GM21360 (cell line): ENCODE data around the gene ATP1A4.

Source experiments
- ATAC-seq: cut with Tn5 transposase; IDR thresholded peaks from one replicate; pipeline ENCODE4 v1.9.1; 2021; ENCODE audit warnings: mild to moderate bottlenecking, moderate library complexity; ENCODE audit not compliant: unreplicated experiment

Gene ATP1A4

DNA sequence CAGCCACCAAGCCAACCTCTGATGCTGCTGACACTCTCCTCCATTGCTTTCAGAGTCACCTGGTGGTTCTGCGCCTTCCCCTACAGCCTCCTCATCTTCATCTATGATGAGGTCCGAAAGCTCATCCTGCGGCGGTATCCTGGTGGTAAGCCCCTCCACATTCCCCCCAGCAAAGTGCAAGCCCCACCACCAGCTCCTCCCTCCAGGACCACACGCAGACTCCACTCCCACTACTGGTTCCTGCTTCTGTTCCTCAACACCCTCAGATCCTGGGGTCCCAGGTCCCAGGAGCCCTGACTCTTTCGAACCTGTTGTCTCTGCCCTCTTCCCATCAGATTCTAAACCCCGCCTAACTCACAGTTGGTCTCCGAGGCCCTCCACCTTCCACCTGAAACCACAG, 11.6 kb upstream of the ATP1A4 start:
- ATAC-seq: no peak

DNA sequence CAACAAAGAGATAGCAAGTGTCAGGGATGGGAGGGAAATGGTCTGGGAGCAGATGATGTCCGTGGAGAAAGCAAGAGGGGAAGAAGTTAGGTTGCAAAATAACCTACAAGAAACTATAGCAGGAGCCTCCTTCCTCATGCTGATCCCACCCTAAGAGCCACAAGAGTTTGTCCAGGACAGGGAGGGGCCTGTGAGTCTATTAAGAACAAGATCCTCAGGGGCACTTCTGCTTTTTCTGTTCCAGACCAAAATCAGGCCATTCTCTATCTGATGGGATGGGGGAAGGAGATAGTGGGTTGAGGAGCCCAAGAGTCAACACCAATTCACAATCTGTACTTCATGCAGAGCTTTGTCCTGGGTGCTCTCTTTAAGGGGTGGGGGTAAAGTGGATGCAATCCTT, 7.7 kb upstream of the ATP1A4 start:
- no peak for ATAC-seq

DNA sequence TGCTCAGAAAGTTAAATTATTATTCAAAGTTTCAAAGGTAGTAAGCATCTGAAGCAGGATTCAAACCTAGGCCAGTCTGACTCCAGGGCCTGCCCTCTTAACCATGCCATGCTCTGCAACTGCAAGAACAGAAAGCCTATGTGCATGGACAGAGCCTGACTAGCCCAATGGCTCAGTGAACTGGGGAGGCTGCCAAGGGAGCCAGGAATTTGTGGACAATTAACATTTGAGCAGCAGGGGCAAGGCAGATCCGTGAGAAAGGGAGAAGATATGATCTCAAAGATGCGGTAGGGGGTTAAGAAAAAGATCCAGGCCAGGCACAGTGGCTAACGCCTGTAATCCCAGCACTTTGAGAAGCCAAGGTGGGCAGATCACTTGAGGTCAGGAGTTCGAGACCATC, 6.5 kb upstream of the ATP1A4 start:
- no peak for ATAC-seq

DNA sequence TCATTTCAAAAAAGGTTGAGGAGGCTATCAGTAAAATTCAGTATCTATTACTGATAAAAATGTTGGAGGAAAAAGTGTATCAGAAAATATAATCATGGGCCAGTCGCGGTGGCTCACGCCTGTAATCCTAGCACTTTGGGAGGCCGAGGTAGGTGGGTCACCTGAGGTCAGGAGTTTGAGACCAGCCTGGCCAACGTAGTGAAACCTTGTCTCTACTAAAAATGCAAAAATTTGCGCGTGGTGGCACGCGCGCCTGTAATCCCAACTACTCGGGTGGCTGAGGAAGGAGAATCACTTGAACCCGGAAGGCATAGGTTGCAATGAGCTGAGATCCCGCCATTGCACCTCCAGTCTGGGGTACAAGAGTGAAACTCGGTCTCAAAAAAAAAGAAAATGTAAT, 5.3 kb upstream of the ATP1A4 start:
- ATAC-seq: no peak

DNA sequence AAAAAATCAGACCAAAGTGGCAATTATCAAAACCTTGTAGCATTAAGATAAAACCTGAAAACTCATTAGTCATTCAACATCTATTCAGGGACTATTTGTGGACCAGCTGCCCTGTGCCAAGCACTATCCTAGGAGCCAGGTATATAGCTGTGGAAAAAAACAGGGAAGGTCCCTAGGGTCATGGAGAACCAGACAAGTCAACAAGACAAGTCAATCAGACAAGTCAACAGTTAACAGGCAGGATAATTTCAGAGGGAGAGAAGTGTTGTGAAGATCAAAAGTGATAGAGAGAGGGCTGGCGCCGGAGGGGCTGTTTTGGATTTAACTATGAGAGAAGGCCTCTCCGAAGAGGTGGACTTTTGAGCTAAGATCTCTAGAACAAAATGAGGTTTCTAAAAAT, 3.3 kb upstream of the ATP1A4 start:
- no peak for ATAC-seq

DNA sequence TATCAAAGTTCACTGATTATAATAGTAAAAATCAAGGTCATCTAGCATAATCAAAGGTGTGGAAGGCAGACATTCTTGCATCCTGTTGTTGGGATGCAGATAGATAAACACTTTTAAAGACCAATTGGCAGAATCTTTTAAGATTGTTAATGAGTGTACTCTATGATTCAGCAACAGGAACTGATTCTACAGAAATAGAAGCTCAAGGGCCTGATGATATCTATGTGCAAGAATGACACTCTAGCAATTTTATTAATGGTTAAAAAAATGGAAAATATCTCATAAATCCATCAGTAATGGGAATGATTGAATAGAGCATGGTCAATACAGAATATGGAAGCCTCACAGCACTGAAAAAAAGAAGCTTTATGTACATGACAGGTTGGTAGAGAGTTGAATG, 2.2 kb upstream of the ATP1A4 start:
- no peak for ATAC-seq

DNA sequence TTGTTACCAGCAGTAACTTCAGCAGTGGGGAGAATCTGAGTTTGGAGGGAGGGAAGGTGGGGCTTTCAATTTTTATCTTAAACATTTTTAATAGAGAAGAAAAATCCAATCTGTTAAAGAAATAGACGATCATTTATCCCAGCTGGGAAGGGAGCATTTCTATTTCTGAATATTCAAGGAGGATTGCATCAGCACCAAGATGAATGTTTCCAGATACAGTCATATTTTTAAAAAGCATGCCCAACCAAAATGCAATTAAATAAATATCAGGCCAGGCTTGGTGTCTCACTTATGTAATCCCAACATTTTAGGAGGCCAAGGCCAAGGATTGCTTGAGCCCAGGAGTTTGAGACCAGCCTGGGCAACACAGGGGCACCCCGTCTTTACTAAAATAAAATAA, 1.7 kb upstream of the ATP1A4 start:
- ATAC-seq: no peak

DNA sequence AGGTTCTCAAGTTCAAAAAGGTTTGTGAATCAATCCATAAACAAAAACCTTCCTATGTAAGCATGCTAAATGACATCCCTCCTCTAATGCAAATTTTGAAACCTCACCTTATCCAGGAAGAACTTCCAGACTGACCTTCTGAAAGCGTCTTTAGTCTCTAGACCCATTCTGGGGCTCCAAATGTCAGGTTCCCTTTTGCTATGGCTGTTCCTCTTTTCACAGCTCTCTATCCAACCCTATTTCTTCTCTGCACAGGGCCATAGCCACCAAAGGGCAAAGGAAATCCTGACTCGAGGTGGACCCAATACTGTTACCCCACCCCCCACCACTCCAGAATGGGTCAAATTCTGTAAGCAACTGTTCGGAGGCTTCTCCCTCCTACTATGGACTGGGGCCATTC, 3.4 kb downstream of the ATP1A4 start:
- no peak for ATAC-seq

DNA sequence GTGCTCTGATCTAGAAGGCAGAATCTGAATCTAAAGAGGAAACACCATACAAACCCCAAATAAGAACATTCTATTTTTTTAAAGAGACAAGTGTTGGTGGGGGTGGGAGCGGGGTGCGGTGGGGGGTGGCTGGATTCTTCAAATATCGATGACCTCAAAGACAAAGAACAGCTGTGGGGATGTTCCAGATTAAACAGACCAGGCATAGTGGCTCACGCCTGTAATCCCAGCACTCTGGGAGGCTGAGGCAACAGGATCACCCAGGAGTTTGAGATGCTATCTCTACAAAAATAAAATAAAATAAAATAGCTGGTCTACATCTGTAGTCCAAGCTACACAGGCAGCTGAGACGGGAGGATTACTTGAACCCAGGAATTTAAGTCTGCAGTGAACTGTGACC, 5.0 kb downstream of the ATP1A4 start:
- no peak for ATAC-seq

DNA sequence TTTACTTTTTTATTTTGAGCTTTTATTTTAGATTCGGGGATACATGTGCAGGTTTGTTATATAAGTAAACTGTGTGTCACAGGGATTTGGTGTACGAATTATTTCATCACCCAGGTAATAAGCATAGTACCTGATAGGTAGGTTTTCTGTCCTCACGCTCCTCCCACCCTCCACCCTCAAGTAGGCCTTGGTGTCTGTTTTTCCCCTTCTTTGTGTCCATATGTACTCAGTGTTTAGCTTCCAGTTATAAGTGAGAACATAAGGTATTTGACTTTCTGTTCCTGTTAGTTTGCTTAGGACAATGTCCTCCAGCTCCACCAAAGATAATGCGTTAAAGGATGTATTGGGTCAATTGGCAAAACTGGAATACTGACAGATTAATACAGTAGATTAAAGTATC, 5.8 kb downstream of the ATP1A4 start:
- no peak for ATAC-seq

DNA sequence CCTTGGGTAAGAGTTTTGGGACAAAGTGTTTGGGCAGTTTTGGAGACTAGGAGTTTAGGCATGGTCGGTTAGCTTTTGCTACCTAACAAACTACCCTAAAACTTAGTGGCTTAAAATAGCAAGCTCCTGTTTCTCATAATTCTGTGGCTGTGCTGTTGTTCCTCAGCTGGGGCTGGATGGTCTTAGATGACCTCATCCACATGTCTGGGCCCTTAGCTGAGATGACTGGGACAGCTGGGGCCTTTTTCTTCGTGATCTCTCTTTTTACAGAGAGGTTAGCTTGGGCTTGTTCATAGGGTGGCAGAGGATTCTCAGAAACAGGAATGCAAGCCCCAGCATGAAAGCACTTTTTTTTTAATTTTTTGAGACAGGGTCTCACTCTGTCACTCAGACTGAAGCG, 6.6 kb downstream of the ATP1A4 start:
- ATAC-seq: no peak

DNA sequence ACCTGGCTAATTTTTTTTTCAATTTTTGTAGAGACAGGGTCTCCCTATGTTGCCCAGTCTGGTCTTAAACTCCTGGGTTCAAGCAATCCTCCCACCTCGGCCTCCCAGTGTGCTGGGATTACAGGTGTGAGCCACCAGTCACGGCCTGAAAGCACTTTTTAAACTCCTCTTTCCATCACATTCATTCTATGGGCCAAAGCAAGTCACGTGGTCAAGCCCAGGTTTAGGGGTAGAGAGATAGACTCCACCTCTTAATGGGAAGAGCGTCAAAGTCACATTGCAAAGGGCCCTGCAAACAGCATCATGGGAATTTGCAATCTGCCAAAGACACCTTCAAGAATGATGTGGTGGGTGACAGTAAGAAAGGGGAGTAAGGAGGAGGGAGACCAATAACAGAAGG, 7.1 kb downstream of the ATP1A4 start:
- no peak for ATAC-seq

DNA sequence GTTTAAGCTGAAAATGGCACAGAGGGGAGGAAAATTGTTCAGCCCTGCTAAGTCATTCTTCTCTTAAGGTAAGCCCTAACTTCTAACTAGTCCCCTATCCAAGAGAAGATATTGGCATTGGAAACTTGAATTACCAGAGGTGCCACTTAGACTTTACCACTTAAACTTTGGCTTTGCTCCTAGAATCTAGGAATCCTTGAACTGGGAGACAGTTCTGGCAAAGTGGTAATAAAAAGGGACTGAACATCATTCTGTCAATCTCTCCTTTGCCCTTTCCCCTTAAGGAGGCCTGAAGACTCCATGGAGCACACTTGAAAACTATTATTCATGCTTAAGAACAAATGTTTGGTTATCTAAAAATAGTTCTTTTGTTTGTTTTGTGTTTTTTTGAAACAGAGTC, 8.4 kb downstream of the ATP1A4 start:
- ATAC-seq: no peak

DNA sequence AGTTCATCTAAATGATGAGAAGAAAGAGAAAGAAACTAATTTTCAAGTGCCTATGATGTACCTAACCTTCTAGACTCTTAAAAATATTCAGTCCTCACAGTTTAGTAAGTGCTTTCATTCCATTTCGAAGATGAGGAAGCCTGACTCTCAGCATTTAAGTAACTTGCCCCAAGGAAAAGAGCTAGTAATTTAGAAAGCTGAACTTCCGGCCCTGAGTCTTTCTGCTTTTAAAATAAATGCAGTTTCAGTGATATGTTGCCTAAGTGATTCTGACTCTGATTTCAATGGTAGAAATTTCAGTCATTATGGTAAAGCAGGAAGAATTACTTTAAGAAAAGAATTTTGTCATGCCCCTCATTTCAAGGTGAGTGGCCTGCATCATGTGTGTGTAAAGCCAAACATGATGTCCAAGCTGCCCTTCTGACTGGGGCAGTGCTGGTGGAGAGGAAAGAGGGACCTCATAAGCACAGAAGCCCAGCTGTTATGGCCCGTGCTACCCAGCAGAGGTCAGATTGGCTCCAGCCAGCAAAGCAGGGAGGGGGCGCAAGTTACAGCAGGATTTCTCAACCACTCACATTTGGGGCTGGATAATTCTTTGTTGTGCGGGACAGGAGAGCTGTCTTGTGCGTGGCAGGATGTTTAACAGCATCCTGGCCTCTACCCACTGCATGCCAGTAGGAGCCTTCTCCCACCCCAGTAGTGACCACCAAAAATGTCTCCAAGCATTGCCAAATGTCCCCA, 10.7 kb downstream of the ATP1A4 start:
- ATAC-seq: no peak

DNA sequence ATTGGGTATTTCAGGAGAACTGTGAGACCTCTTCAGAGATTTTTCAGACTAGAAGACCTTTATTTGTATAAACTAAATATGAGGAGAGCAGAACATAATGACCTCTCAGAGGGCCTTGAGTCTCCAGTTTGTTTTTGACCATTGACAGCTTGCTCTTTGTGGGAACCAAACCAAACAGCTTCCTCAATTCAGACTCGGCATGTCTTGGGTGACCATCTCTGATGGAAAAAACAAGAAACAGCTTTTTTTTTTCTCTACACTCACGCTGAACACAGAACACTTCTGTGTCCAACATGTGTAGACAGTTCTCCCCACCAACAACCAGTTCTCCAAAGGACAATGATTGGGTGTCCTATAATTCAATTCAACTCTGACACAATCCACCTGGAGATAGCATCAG, 11.5 kb downstream of the ATP1A4 start:
- ATAC-seq: no peak

DNA sequence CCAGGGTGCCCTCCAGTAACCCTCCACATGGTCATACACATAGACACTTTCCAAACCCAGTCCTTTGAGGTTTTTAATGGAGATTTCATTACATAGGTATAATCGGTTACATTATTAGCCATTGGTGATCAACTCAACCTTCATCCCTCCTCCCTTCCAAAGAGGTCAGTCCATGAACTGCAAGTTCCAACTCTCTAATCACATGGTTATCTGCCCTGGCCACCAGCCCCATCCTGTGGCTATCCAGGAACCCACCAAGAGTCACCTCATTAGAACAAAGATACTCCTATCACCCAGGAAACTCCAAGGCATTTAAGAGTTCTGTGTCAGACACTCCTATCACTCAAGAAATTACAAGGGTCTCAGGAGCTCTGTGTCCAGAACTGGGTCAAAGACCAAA, 12.2 kb downstream of the ATP1A4 start:
- no peak for ATAC-seq

DNA sequence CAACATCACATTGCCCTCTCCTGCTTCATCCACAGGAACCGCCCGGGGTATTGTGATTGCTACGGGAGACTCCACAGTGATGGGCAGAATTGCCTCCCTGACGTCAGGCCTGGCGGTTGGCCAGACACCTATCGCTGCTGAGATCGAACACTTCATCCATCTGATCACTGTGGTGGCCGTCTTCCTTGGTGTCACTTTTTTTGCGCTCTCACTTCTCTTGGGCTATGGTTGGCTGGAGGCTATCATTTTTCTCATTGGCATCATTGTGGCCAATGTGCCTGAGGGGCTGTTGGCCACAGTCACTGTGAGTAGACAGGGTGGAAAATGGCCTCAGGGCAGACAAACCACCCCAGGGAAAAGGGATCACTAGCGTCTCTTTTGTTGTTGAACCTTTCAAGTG, 12.7 kb downstream of the ATP1A4 start:
- no peak for ATAC-seq

DNA sequence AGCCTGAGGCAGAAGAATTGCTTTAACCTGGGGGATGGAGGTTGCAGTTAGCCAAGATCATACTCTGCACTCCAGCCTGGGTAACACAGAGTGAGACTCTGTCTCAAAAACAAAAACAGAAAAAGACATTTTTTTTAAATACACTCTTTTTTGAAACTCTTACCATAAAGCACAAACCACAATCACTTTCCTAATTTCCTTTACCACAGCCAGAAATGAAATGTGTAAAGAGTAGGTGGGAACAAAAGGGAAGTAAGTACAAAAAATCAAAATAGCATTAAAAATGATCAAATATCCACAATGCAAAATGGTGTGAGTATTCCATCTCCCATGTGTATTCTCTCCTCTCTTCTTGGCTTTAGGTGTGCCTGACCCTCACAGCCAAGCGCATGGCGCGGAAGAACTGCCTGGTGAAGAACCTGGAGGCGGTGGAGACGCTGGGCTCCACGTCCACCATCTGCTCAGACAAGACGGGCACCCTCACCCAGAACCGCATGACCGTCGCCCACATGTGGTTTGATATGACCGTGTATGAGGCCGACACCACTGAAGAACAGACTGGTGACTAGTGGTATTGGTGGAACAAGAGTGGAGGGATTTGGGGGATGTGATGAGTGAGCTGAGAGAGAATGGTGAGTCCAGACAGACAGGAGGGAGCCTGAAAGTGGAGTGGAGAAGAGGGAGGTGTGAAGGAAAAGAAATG, 14.9 kb downstream of the ATP1A4 start:
- no peak for ATAC-seq

DNA sequence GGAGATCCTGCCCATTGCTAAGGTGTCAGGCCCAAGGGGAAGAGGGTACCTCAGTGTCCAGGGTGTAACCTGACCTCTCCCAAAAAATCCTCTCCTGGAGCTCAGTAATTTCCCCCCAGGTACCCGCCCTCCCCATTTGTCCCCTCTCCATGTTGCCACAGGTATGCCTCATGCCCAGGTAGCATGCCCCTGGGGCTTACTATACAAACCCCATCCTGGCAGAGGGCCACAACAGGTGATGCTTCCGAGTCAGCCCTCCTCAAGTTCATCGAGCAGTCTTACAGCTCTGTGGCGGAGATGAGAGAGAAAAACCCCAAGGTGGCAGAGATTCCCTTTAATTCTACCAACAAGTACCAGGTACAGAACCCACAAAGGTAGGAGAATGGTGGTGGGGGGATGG, 15.7 kb downstream of the ATP1A4 start:
- no peak for ATAC-seq

DNA sequence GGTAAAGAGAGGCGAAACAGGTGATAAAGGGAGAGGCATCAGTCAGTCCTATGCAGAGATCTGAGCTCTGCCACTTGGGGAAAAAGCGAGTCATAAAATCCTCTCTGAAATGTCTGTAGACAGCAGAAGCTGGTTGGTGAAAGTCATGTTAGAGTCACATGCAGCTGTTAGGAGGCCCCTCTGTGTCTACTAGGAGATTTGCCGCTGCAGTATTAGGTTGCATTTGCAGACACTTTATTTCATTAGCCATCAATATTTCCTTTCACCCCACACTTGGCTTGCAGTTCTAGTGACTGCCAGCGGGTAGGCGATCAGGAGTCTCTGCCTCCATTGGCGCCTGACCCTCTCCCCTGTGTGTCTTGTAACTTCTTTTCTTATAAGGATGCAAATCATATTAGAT, 16.2 kb downstream of the ATP1A4 start:
- ATAC-seq: no peak

DNA sequence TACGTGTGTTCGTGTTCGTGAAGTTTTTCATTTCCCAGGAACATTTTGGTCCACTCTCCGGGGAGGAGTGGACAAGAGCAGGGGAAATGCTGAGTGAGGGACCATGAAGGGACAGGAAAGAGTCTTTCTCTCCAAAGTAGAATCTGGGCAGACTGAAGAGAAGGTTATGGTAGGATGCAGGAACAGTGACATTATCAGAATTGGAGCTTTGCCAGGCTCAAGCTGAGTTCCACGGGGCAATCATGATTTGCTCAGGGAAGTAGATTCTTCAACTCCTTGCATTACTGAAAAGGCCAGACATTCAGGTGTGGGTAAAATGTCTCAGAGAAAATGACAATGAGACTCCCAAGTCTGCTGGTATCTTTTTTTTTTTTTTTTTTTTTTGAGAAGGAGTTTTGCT, 16.6 kb downstream of the ATP1A4 start:
- ATAC-seq: no peak

DNA sequence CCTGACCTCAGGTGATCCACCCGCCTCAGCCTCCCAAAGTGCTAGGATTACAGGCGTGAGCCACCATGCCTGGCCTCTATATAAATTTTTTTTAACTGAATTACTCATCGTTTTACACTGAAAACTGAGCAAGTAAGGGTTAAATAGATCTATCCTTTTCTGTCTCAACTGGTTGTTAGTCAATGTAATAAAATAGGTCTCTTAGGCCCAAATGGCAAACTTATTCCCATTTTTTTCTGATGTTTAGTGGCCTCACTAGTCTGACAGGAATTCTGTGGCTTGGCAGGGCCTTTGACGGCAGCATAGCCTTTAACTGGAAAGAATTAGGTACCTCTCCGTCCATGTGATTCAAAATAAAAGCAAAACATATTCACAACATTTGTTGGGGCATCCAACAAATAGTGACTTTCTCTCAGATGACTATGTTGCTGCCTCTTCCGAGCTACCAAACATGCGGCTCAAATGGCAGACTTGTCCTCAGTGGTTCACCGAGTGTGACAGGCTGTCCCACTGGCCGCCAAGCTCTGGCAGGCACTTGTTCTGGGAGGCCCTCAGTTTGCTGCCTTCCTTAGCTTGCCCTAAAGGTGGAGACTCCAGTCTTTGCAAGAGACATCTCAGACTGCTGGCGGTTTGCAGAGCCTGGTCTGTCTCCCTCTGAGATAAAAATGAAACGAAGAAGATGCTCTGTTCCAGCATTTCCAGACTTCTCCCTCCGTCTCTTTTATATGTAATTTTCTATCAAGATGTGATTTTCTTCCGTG, 17.4 kb downstream of the ATP1A4 start:
- ATAC-seq: no peak
